ENCODE results near the gene CDK13. TPM values are rescaled to one million over a fixed set of nuclear protein-coding genes. Genes with fewer than 3 reads are reported as not detected.

Gene CDK13
- total and polyA plus RNA-seq, 4 experiments from 2014 or later = 19.5 to 101 (median 71.3) TPM

Other genes starting within 250 kb of the CDK13 start
- gene MPLKIP, start 184.4 kb downstream of the CDK13 start, total RNA-seq = 10 to 100 TPM; 34.3 to 34.8 TPM
- gene MPLKIP, start 184.4 kb downstream of the CDK13 start, polyA plus RNA-seq = 10 to 100 TPM; 60.7 to 92.3 TPM
- gene SUGCT, start 184.7 kb downstream of the CDK13 start, total RNA-seq = 1 to 10 TPM; 1.7 to 4.4 TPM
- under 1 TPM; 0.41 to 0.80 TPM for gene SUGCT, start 184.7 kb downstream of the CDK13 start, polyA plus RNA-seq